Renal cortex interstitium (tissue), 11 donors: ENCODE results near the gene FCER1G. TPM values are rescaled to one million over a fixed set of nuclear protein-coding genes. Genes with fewer than 3 reads are reported as not detected.

Experiments used
- DNase-seq, 11 donors: peaks; one replicate each; pipeline ENCODE4 v3.0.0-alpha.2; 2013; ENCODE audit warnings: low read depth in 9 of 11, low spot score in 4 of 11; ENCODE audit errors: extremely low read depth in 1 of 11
- polyA plus RNA-seq, 3 donors: library from polyadenylated mRNA; unstranded; fragments of 120-200 nt; gene quantifications; one replicate each; pipeline ENCODE4 v1.2.1, GENCODE V29; 2013; ENCODE audit not compliant: insufficient read length in 3 of 3

Gene FCER1G
- polyA plus RNA-seq, 3 donors: 12.3 to 14.8 (median 13.6) TPM

GRCh38 chr1:161198897-161199431 lies 16.1 kb upstream of the FCER1G start, which contains the start of gene ADAMTS4:
TSS of gene ADAMTS4 (minus strand) at chr1:161199054. CDS start at chr1:161198627, 427 bp downstream.
- peak in 1 of 11 donors; percentile 30 for DNase-seq

- DNase-seq: no peak
These were observed 15.5 kb upstream of the FCER1G start for GRCh38 chr1:161199506-161200139.

GRCh38 chr1:161200421-161200991 lies 14.6 kb upstream of the FCER1G start:
- no peak for DNase-seq

GRCh38 chr1:161200992-161201835 lies 13.9 kb upstream of the FCER1G start:
- DNase-seq: no peak

- DNase-seq: peak; percentile 94 to 99 (median 99)
These were observed 13.0 kb upstream of the FCER1G start, which contains the start of gene NDUFS2 for GRCh38 chr1:161201836-161202712. TSS of gene NDUFS2 (plus strand) at chr1:161202367. CDS start at chr1:161202386, 19 bp downstream.

- no peak for DNase-seq
These were observed 8.5 kb upstream of the FCER1G start for GRCh38 chr1:161206411-161207140.

GRCh38 chr1:161207173-161207572 lies 7.9 kb upstream of the FCER1G start:
- peak in 1 of 11 donors; percentile 30 for DNase-seq

GRCh38 chr1:161209790-161210409 lies 5.2 kb upstream of the FCER1G start:
- peak in 2 of 11 donors; percentile 45 to 66 for DNase-seq

- DNase-seq: no peak
These were observed 726 bp upstream of the FCER1G start for GRCh38 chr1:161214369-161214768.

GRCh38 chr1:161216945-161217712 lies 2.0 kb downstream of the FCER1G start:
- no peak for DNase-seq

GRCh38 chr1:161217831-161218230 lies 2.7 kb downstream of the FCER1G start:
- DNase-seq: no peak

GRCh38 chr1:161218301-161219077 lies 3.4 kb downstream of the FCER1G start:
- DNase-seq: no peak

- no peak for DNase-seq
These were observed 4.2 kb downstream of the FCER1G start for GRCh38 chr1:161219078-161219892.

- DNase-seq: no peak
These were observed 4.9 kb downstream of the FCER1G start for GRCh38 chr1:161220002-161220401.
